Smooth muscle cell (in vitro differentiated cells): ENCODE data around the gene RASA4. TPM values are rescaled to one million over a fixed set of nuclear protein-coding genes. Genes with fewer than 3 reads are reported as not detected.
"Not testable (repeated sequence)": the region's sequence is repeated elsewhere in the genome, so short reads cannot be mapped to it uniquely, and the experiment has no call there.

Source experiments
- DNase-seq: peaks from one replicate; lab custom pipeline; 2025; ENCODE audit not compliant: unreplicated experiment; lab: John Stamatoyannopoulos, UW
- H2AFZ ChIP-seq: fragments of 200-600 bp; sonication (generic); 2 replicates; pipeline ENCODE4 v1.6.0; 2016; ENCODE audit warnings: antibody characterized with exemption, low read depth, mild to moderate bottlenecking
- H3F3A ChIP-seq: fragments of 200-600 bp; sonication (generic); 2 replicates; pipeline ENCODE4 v1.6.0; 2017; ENCODE audit warnings: antibody characterized with exemption, low read depth
- H3K27ac ChIP-seq: fragments of 200-600 bp; sonication (generic); 2 replicates; pipeline ENCODE4 v1.5.1; 2016; ENCODE audit warnings: low read depth, mild to moderate bottlenecking
- H3K27me3 ChIP-seq: fragments of 200-600 bp; sonication (generic); 2 replicates; pipeline ENCODE4 v1.6.1; 2016; ENCODE audit warnings: low read depth, mild to moderate bottlenecking
- H3K36me3 ChIP-seq: fragments of 200-600 bp; sonication (generic); 2 replicates; pipeline ENCODE4 v1.5.1; 2016; ENCODE audit warnings: low read depth
- H3K4me1 ChIP-seq: fragments of 200-600 bp; sonication (generic); 2 replicates; pipeline ENCODE4 v1.5.1; 2016; ENCODE audit warnings: low read depth
- H3K4me2 ChIP-seq: fragments of 200-600 bp; sonication (generic); 2 replicates; pipeline ENCODE4 v1.6.0; 2016; ENCODE audit warnings: mild to moderate bottlenecking
- H3K4me3 ChIP-seq: fragments of 200-600 bp; sonication (generic); 2 replicates; pipeline ENCODE4 v1.5.1; 2016; ENCODE audit warnings: mild to moderate bottlenecking
- H3K79me2 ChIP-seq: fragments of 200-600 bp; sonication (generic); 2 replicates; pipeline ENCODE4 v1.6.0; 2016; ENCODE audit warnings: low read depth, mild to moderate bottlenecking
- H3K9ac ChIP-seq: fragments of 200-600 bp; sonication (generic); 2 replicates; pipeline ENCODE4 v1.6.0; 2016; ENCODE audit warnings: low read depth
- H3K9me3 ChIP-seq: fragments of 200-600 bp; sonication (generic); replicated peaks from 2 replicates; pipeline ENCODE4 v1.5.1; 2016; ENCODE audit warnings: low read depth
- H4K20me1 ChIP-seq: fragments of 200-600 bp; sonication (generic); 2 replicates; pipeline ENCODE4 v1.6.0; 2016; ENCODE audit warnings: low read depth
- WGBS: methylation state at CpG from one replicate; pipeline ENCODE4 v1.1.7; 2016; ENCODE audit warnings: low lambda C conversion rate; 5-methylcytosine and 5-hydroxymethylcytosine counted together
- polyA plus RNA-seq: library from polyadenylated mRNA; unstranded; fragments of >200 nt; fragmentation: Nextera tagmentation; extraction: Ambion mirVana; gene quantifications from 2 replicates; pipeline ENCODE4 v1.2.1, GENCODE V29; 2016
- total RNA-seq: library from RNA; depleted of rRNA; stranded (reverse); fragments of >200 nt; gene quantifications from 2 replicates; pipeline ENCODE4 v1.2.3, GENCODE V29; 2014

The RASA4 gene
- total and polyA plus RNA-seq, 2 experiments from 2014 or later: 6.9 to 12.2 TPM

DNA sequence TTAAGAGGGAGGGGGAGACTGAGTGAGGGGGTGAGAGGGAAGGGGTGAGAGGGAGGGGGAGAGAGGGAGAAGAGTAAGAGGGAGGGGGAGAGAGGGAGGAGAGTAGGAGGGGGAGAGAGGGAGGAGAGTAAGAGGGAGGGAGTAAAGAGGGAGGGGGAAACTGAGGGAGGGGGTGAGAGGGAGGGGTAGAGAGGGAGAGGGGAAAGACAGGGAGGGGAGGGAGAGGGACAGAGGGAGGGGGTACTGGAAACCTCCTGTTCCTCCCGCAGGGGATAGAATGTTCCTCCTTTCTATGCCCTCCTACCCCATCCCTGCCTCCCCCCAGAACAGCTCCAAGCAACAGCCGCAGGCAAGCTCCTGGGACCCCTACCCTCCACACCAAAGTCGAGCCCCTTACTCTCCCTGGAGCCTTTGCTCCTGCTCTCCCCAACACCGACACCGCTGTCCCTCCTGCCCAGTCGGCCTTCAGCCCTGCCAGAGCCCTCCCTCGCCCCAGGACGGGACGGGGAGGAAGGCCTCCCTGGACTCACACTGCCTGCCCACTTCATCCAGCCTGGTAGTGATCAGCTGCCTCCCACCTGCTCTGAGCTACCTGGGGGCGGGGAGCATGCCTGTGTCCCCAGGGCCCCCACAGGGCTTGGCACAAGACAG lies 4.8 kb downstream of the RASA4 start:
- WGBS: 55% methylated on average over 8 of the region's 10 CpGs
- H4K20me1 ChIP-seq, H3K9ac ChIP-seq, H3K9me3 ChIP-seq, H3K4me2 ChIP-seq, H3K79me2 ChIP-seq, H3K27me3 ChIP-seq, H3K4me1 ChIP-seq, H2AFZ ChIP-seq, DNase-seq, H3K27ac ChIP-seq, H3K4me3 ChIP-seq, H3K36me3 ChIP-seq, H3F3A ChIP-seq: not testable (repeated sequence)

- H2AFZ ChIP-seq, H3K9me3 ChIP-seq, DNase-seq, H3K79me2 ChIP-seq, H3K9ac ChIP-seq, H3K4me1 ChIP-seq, H3F3A ChIP-seq, H3K36me3 ChIP-seq, H3K27ac ChIP-seq, H4K20me1 ChIP-seq, H3K27me3 ChIP-seq, H3K4me2 ChIP-seq, H3K4me3 ChIP-seq: not testable (repeated sequence)
- WGBS: no CpG with 5 or more reads among the region's 30 CpGs
These were observed 5.4 kb downstream of the RASA4 start for GRCh38 chr7:102611013-102611674.

DNA sequence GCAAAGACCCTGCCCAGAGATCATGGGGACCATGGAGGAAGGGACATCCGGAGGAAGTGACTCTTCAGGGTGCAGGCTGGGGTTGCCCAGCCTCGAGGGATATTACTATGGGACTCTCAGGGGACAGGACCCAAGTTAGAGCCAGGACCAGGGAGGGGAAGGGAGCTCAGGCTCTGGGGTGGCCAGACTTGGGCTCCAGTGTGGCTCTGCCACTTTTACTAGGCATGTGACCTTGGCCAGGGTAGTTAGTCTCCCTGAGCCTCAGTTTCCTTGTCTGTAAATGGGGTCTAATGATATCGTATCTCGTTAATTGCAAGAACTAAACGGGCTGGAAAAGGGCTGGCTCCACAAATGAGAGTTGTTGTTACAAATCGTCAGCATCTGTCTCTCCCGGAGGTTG lies 6.1 kb downstream of the RASA4 start:
- H3K4me1 ChIP-seq, H3K36me3 ChIP-seq, H3K9me3 ChIP-seq, H3K27me3 ChIP-seq, H4K20me1 ChIP-seq, H3K4me2 ChIP-seq, H3K79me2 ChIP-seq, H2AFZ ChIP-seq, H3F3A ChIP-seq, H3K9ac ChIP-seq, H3K27ac ChIP-seq, DNase-seq, H3K4me3 ChIP-seq: not testable (repeated sequence)
- 86% methylated on average over 4 of the region's 7 CpGs for WGBS

DNA sequence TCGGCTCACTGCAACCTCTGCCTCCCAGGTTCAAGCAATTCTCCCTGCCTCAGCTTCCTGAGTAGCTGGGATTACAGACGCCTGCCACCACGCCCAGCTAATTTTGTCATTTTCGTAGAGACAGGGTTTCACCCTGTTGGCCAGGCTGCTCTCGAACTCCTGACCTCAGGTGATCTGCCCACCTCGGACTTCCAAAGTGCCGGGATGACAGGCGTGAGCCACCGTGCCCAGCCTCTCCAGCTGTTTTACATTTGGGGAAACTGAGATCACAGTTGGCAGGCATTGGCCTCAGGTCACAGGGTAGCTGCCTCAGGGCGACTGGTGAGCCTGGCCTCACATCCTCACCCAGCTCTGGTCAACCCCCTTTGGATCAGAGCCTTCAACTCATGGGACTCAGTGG lies 6.8 kb downstream of the RASA4 start:
- not testable (repeated sequence) for H3K27ac ChIP-seq, H3K36me3 ChIP-seq, H3K79me2 ChIP-seq, H3K4me3 ChIP-seq, H4K20me1 ChIP-seq, DNase-seq, H3K4me2 ChIP-seq, H2AFZ ChIP-seq, H3F3A ChIP-seq, H3K9me3 ChIP-seq, H3K4me1 ChIP-seq, H3K9ac ChIP-seq, H3K27me3 ChIP-seq
- 88% methylated on average over 4 of the region's 10 CpGs for WGBS

DNA sequence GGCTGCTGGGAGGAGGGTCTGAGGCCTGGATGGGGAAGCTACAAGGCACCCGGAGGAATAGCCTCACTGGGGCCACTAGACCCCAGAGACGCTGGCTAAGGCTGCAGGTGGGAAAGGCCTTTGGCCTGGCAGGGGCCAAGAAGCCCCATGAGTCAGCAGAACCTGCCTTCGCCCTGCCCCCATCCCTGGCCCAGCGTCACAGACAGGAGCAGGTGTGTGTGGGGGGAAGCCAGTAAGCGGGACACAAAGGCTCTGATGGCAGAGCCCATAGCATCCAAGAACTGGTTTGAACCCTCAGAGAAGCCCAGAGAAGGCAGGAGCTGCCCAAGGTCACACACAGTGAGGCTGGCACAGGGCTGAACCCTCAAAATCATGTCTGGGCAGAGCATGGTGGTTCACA lies 9.7 kb downstream of the RASA4 start:
- H3K9ac ChIP-seq, H3K27ac ChIP-seq, H3K36me3 ChIP-seq, H3K79me2 ChIP-seq, H3K4me2 ChIP-seq, H4K20me1 ChIP-seq, H3K9me3 ChIP-seq, H3K27me3 ChIP-seq, DNase-seq, H3F3A ChIP-seq, H3K4me3 ChIP-seq, H2AFZ ChIP-seq, H3K4me1 ChIP-seq: not testable (repeated sequence)
- no CpG with 5 or more reads among the region's 5 CpGs for WGBS

DNA sequence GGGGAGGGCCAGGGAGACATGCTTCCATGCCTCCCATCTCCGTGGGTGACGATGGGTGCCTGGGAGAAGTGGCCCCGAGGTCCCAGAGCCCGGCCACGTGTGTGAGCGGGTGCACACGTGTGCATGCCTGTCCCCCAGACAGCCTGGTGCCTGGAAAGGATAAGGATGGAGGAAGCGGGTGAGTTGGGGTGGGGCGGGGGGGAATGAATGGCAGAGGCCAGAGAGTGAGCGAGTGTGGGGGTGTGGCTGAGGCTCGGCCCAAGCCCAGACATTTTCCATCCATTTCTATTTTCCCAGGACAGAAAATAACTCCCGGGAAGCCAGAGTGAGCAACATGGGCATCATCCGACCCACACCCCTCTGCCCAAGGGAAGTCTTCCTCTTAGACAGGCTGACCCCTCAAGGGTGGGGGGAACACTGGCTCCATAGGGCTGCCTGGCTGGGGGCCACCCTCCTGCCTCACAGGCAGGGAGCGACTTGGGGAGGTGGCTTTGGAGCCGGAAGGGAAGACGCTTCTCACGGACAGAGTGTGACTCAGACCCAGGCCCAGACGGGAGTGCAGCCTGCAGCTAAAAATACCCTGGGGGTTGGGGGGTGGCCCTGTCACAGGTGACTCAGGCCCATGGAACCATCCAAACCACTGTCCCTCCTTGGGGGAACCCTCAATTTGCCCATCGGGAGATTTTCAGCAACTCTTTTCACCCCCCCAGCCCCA lies 12.0 kb downstream of the RASA4 start:
- H4K20me1 ChIP-seq, H3K27ac ChIP-seq, H3K79me2 ChIP-seq, H2AFZ ChIP-seq, H3F3A ChIP-seq, H3K9me3 ChIP-seq, H3K9ac ChIP-seq, H3K4me1 ChIP-seq, DNase-seq, H3K27me3 ChIP-seq, H3K36me3 ChIP-seq, H3K4me2 ChIP-seq, H3K4me3 ChIP-seq: not testable (repeated sequence)
- 20% methylated on average over 6 of the region's 19 CpGs for WGBS

DNA sequence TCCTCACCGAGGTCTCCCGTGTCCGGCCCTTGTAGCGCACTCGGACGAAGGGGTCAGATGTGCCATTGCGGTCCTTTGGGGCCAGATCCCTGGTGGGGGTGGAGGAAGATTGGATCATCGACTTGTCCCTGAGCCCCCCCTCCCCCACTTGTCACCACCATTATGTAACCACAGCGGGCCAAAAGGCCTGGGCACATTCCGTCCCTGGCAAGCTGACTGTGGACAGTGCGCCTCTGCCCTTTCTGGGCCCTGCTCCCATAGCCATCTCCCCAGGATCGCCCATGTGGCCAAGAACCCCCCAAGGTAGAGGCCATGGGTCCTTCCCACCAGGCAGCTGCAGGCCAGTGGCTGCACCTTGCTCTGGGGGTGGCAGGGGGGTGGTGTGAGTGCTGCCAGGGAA lies 14.2 kb downstream of the RASA4 start:
- H3K27ac ChIP-seq, H3K9ac ChIP-seq, H3K27me3 ChIP-seq, H2AFZ ChIP-seq, H4K20me1 ChIP-seq, H3K79me2 ChIP-seq, DNase-seq, H3K4me1 ChIP-seq, H3K4me2 ChIP-seq, H3K9me3 ChIP-seq, H3K36me3 ChIP-seq, H3F3A ChIP-seq, H3K4me3 ChIP-seq: not testable (repeated sequence)
- WGBS: no CpG with 5 or more reads among the region's 12 CpGs

DNA sequence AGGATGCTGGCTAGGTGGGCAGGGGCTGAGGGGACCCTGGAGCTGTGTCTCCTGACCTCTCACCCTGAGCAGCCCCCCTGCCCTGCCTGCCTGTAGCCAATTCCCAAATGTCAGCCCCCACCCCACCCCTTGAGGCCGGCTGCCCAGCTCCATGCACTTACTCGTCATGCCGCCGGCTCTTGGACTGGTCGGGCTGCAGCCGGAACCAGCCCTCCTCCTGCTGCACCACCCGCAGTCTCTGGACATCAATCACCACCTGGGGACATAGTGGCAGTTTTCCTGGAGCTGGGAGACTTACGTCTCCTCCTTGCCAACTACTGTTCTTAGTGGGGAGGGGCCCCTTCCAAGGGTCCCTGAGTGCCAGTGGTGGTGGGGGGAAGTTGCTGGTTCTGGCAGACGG lies 16.9 kb downstream of the RASA4 start:
- not testable (repeated sequence) for H3K79me2 ChIP-seq, H3K36me3 ChIP-seq, H3K27me3 ChIP-seq, H3F3A ChIP-seq, H2AFZ ChIP-seq, H3K4me1 ChIP-seq, DNase-seq, H3K9ac ChIP-seq, H3K4me2 ChIP-seq, H3K27ac ChIP-seq, H3K9me3 ChIP-seq, H4K20me1 ChIP-seq, H3K4me3 ChIP-seq
- no CpG with 5 or more reads among the region's 9 CpGs for WGBS
